Uterus (tissue), 2 donors: ENCODE results near the gene STAU1.

Experiments
- POLR2A ChIP-seq, 2 donors: fragments of 450-650 bp; IDR thresholded peaks; one replicate each; pipeline ENCODE4 v1.6.1; 2016; ENCODE audit warnings: antibody characterized with exemption in 2 of 2, mild to moderate bottlenecking in 1 of 2, moderate library complexity in 1 of 2
- TF ChIP-seq, protein P1 (sequence below), 4 experiments: fragments of 200-600 bp in 2 of 4; fragments of 450-650 bp in 2 of 4; sonication (generic) in 2 of 4; IDR thresholded peaks; one replicate each; pipeline ENCODE4 v1.5.1; 2016 to 2019; ENCODE audit warnings: antibody characterized with exemption in 4 of 4, mild to moderate bottlenecking in 2 of 4, moderate library complexity in 1 of 4

GRCh38 chr20:49163696-49164095 lies 24.4 kb downstream of the STAU1 start:
- TF ChIP-seq, protein P1, sequence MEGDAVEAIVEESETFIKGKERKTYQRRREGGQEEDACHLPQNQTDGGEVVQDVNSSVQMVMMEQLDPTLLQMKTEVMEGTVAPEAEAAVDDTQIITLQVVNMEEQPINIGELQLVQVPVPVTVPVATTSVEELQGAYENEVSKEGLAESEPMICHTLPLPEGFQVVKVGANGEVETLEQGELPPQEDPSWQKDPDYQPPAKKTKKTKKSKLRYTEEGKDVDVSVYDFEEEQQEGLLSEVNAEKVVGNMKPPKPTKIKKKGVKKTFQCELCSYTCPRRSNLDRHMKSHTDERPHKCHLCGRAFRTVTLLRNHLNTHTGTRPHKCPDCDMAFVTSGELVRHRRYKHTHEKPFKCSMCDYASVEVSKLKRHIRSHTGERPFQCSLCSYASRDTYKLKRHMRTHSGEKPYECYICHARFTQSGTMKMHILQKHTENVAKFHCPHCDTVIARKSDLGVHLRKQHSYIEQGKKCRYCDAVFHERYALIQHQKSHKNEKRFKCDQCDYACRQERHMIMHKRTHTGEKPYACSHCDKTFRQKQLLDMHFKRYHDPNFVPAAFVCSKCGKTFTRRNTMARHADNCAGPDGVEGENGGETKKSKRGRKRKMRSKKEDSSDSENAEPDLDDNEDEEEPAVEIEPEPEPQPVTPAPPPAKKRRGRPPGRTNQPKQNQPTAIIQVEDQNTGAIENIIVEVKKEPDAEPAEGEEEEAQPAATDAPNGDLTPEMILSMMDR (IDR thresholded peaks at IDR 0.05): no peak
- no peak for TF ChIP-seq POLR2A (IDR thresholded peaks at IDR 0.05)
